WTC11 (cell line): ENCODE measurements around the gene SIT1. TPM values are rescaled to one million over a fixed set of nuclear protein-coding genes. Genes with fewer than 3 reads are reported as not detected.

Source experiments
- ATAC-seq: fragments of 200-7000 bp; cut with Tn5 transposase; 2 replicates; pipeline ENCODE4 v1.10.0; 2021; ENCODE audit warnings: mild to moderate bottlenecking, moderate library complexity
- CTCF ChIA-PET: fragments of 300-600 bp; sonication (Branson Sonifier 250); formaldehyde crosslinking; loops from one replicate; lab custom pipeline; 2021; ENCODE audit warnings: antibody characterized with exemption; lab: Charles Lee
- POLR2A ChIA-PET: fragments of 350-600 bp; sonication (Branson Sonifier 250); formaldehyde crosslinking; loops from one replicate; lab custom pipeline; 2021; ENCODE audit warnings: antibody characterized with exemption; lab: Charles Lee
- DNase-seq: peaks from one replicate; pipeline ENCODE4 v3.0.0; 2021; ENCODE audit warnings: low spot score
- H3K27ac Mint-ChIP-seq: 2 replicates; pipeline ENCODE4 v1.8.0; 2021; ENCODE audit warnings: mixed read lengths
- H3K27me3 Mint-ChIP-seq: 2 replicates; pipeline ENCODE4 v1.8.0; 2021; ENCODE audit warnings: low read depth, mild to moderate bottlenecking, moderate library complexity, mixed read lengths
- H3K36me3 Mint-ChIP-seq: 2 replicates; pipeline ENCODE4 v1.8.0; 2021; ENCODE audit warnings: mixed read lengths
- H3K4me1 Mint-ChIP-seq: 2 replicates; pipeline ENCODE4 v1.8.0; 2022; ENCODE audit warnings: mixed read lengths
- H3K4me3 Mint-ChIP-seq: 2 replicates; pipeline ENCODE4 v1.8.0; 2021; ENCODE audit warnings: mild to moderate bottlenecking, moderate library complexity, mixed read lengths
- H3K9me3 Mint-ChIP-seq: 2 replicates; pipeline ENCODE4 v1.8.0; 2021; ENCODE audit warnings: mixed read lengths
- AR ChIP-seq: fragments of 250-450 bp; sonication (Bioruptor Pico); IDR thresholded peaks from 2 replicates; pipeline ENCODE4 v1.9.0; 2021; ENCODE audit warnings: mild to moderate bottlenecking
- ARID4B ChIP-seq: sonication (generic); formaldehyde crosslinking; IDR thresholded peaks from 2 replicates; pipeline ENCODE4 v1.8.0; 2023; ENCODE audit warnings: missing genetic modification reagents, mild to moderate bottlenecking, borderline replicate concordance
- CREB1 ChIP-seq: sonication (generic); formaldehyde crosslinking; IDR thresholded peaks from 2 replicates; pipeline ENCODE4 v1.8.0; 2023; ENCODE audit warnings: mild to moderate bottlenecking, missing genetic modification reagents
- E2F1 ChIP-seq: sonication (generic); formaldehyde crosslinking; IDR thresholded peaks from 2 replicates; pipeline ENCODE4 v1.8.0; 2022; ENCODE audit warnings: mild to moderate bottlenecking, missing genetic modification reagents
- HMGXB4 ChIP-seq: sonication (generic); formaldehyde crosslinking; IDR thresholded peaks from 2 replicates; pipeline ENCODE4 v1.8.1; 2023; ENCODE audit warnings: mild to moderate bottlenecking, moderate library complexity, missing genetic modification reagents
- JAZF1 ChIP-seq: fragments of 250-450 bp; sonication (Bioruptor Pico); IDR thresholded peaks from 2 replicates; pipeline ENCODE4 v1.9.0; 2021; ENCODE audit warnings: moderate library complexity, mild to moderate bottlenecking, inconsistent platforms
- NFATC4 ChIP-seq: fragments of 250-450 bp; sonication (Bioruptor Pico); IDR thresholded peaks from 2 replicates; pipeline ENCODE4 v1.9.0; 2021; ENCODE audit warnings: mild to moderate bottlenecking
- PRDM15 ChIP-seq: sonication (generic); formaldehyde crosslinking; IDR thresholded peaks from 2 replicates; pipeline ENCODE4 v1.8.0; 2022; ENCODE audit warnings: missing genetic modification reagents
- STAT6 ChIP-seq: sonication (generic); formaldehyde crosslinking; conservative IDR thresholded peaks from 2 replicates; pipeline ENCODE4 v1.8.1; 2023; ENCODE audit warnings: mild to moderate bottlenecking, low read depth, missing genetic modification reagents, moderate library complexity
- TP53 ChIP-seq: sonication (generic); formaldehyde crosslinking; IDR thresholded peaks from 2 replicates; pipeline ENCODE4 v1.8.1; 2023; ENCODE audit warnings: mild to moderate bottlenecking, missing genetic modification reagents
- ZNF317 ChIP-seq: sonication (generic); formaldehyde crosslinking; IDR thresholded peaks from 2 replicates; pipeline ENCODE4 v1.8.1; 2023; ENCODE audit warnings: low read depth, mild to moderate bottlenecking, moderate library complexity, missing genetic modification reagents, borderline replicate concordance
- ZNF671 ChIP-seq: fragments of 250-450 bp; sonication (Bioruptor Pico); IDR thresholded peaks from 2 replicates; pipeline ENCODE4 v1.8.0; 2021; ENCODE audit warnings: mild to moderate bottlenecking
- total RNA-seq: library from RNA; stranded (reverse); gene quantifications from 3 replicates; pipeline ENCODE4 v1.2.3, GENCODE V29; 2021

SIT1 gene
- total RNA-seq, 1 experiment from 2014 or later, result 4.1 TPM

GRCh38 chr9:35667939-35668338 lies 17.2 kb upstream of the SIT1 start (continued):
- TF ChIP-seq JAZF1, result no peak

GRCh38 chr9:35666549-35666948 lies 15.8 kb upstream of the SIT1 start:
- no peak overlapping the region for H3K4me3 Mint-ChIP-seq
- ChIA-PET POLR2A (no interaction called here), CTCF (interaction anchor here (2.9 to 3.8 kb wide), 2 partner anchors 10 to 55 kb away, joined by 18 to 41 read pairs; no protein-coding TSS in a partner anchor)
- peaks cover 18% of the 10 kb centered on the region for H3K36me3 Mint-ChIP-seq
- H3K27me3 Mint-ChIP-seq, result no peaks in the 10 kb centered on the region; the same call in 1 of the 2 replicates
- ATAC-seq, result no peak
- DNase-seq, result no peak
- H3K27ac Mint-ChIP-seq, result no peak overlapping the region
- peaks cover 24% of the 10 kb centered on the region for H3K4me1 Mint-ChIP-seq
- H3K9me3 Mint-ChIP-seq, result peaks cover 7% of the 10 kb centered on the region
- no peak for TF ChIP-seq STAT6
- no peak for TF ChIP-seq E2F1
- TF ChIP-seq CREB1 (CRISPR knock-in tag), result no peak
- no peak for TF ChIP-seq ZNF671
- TF ChIP-seq HMGXB4 (CRISPR knock-in tag), result no peak
- TF ChIP-seq NFATC4 (CRISPR knock-in tag), result no peak
- TF ChIP-seq TP53, result no peak

GRCh38 chr9:35666045-35666444 lies 15.3 kb upstream of the SIT1 start:
- ChIA-PET CTCF (interaction anchor here (1.7 to 10.2 kb wide), 9 partner anchors 10 to 216 kb away, joined by 4 to 127 read pairs (median 14); partner anchors contain the start of genes TESK1 and TPM2), POLR2A (interaction anchor here (2.7 kb wide), 1 partner anchor 14 kb away, joined by 9 read pairs; no protein-coding TSS in a partner anchor)
- ATAC-seq, result no peak
- no peak overlapping the region for H3K4me3 Mint-ChIP-seq
- peaks cover 7% of the 10 kb centered on the region for H3K9me3 Mint-ChIP-seq
- DNase-seq, result no peak
- H3K36me3 Mint-ChIP-seq, result peaks cover 21% of the 10 kb centered on the region
- TF ChIP-seq ARID4B (no peak), JAZF1 (no peak), ZNF317 (CRISPR knock-in tag) (no peak), AR (CRISPR knock-in tag) (no peak), PRDM15 (CRISPR knock-in tag) (no peak)
- no peaks in the 10 kb centered on the region; the same call in 1 of the 2 replicates for H3K27me3 Mint-ChIP-seq
- H3K4me1 Mint-ChIP-seq, result peaks cover 24% of the 10 kb centered on the region
- no peak overlapping the region for H3K27ac Mint-ChIP-seq
